H1 (cell line): ENCODE results near the gene FARS2. TPM values are rescaled to one million over a fixed set of nuclear protein-coding genes. Genes with fewer than 3 reads are reported as not detected.

Source experiments
- KDM4A ChIP-seq: IDR thresholded peaks from one replicate; pipeline ENCODE4 v1.7.1; 2012; ENCODE audit warnings: low read depth, mild to moderate bottlenecking, moderate library complexity, low read length, inconsistent platforms; ENCODE audit not compliant: severe bottlenecking
- TCF12 ChIP-seq: IDR thresholded peaks from 2 replicates; pipeline ENCODE4 v1.6.1; 2011; ENCODE audit warnings: low read depth, mild to moderate bottlenecking, low read length
- polyA plus RNA-seq, 7 experiments: library from polyadenylated mRNA; depleted of rRNA in 3 of 7; stranded (reverse) in 5 of 7; unstranded in 2 of 7; fragments of >200 nt in 5 of 7; fragments of 200-250 nt in 2 of 7; gene quantifications; 1 replicate in 5 of 7; 2 replicates in 1 of 7; 4 replicates in 1 of 7; pipeline versions ENCODE4 v1.2.1 to v1.2.3, GENCODE V29; 2011 to 2013; ENCODE audit warnings: missing spikeins in 2 of 7, mixed read lengths in 2 of 7
- total RNA-seq: library from RNA; stranded (reverse); fragmentation: NEBNext Ultra II Directional; extraction: Animal tissue kit (Norgen Biotek cat#: 25700); gene quantifications from 2 replicates; pipeline ENCODE4 v1.2.1, GENCODE V29; 2021
- TF ChIP-seq, protein P1 (sequence below): IDR thresholded peaks from 2 replicates; pipeline ENCODE4 v1.6.1; 2011; ENCODE audit warnings: low read length, improper control_type of control experiment

FARS2 gene
- total and polyA plus RNA-seq, 2 of the 8 experiments (the other 6 are each of a cell fraction or from before 2014, with no cell fraction given), result 11.7 to 14.4 TPM

DNA sequence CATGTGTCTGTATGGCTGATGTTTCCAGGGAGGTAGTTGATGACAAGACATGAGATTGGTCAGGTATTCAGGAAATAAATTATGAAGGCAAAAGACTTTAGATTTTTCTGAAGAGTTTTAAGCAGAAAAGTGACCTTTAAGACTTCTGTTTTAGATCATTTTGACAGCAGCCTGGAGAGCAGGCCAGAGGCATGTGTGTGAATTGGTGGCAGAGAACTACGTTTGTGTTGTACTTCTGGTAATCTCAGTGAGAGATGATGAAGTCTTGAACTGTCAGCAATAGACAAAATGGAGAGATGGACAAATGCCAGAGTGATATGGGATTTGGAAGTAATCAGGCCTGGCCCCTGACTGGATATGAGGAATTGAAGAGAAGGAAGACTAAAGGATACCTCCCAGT, 30.8 kb downstream of the FARS2 start (continued):
- TF ChIP-seq, protein P1, sequence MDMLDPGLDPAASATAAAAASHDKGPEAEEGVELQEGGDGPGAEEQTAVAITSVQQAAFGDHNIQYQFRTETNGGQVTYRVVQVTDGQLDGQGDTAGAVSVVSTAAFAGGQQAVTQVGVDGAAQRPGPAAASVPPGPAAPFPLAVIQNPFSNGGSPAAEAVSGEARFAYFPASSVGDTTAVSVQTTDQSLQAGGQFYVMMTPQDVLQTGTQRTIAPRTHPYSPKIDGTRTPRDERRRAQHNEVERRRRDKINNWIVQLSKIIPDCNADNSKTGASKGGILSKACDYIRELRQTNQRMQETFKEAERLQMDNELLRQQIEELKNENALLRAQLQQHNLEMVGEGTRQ, result no peak
- TF ChIP-seq KDM4A, result no peak
- TF ChIP-seq TCF12, result no peak
